NCI-H1694 (cell line): ENCODE data around the gene PDE1C.

Experiments
- DNase-seq: peaks from one replicate; lab custom pipeline; 2025; lab: John Stamatoyannopoulos, UW

The PDE1C gene

GRCh38 chr7:32074787-32075585, 4.8 kb upstream of the PDE1C start:
- DNase-seq = no peak

GRCh38 chr7:32073533-32073932, 3.3 kb upstream of the PDE1C start:
- DNase-seq = no peak

- DNase-seq = no peak
Observed at GRCh38 chr7:32072397-32072796, 2.2 kb upstream of the PDE1C start.

GRCh38 chr7:32071466-32072091, 1.4 kb upstream of the PDE1C start:
- no peak for DNase-seq

- DNase-seq = no peak
Observed at GRCh38 chr7:32070051-32070405, 179 bp downstream of the PDE1C start.

GRCh38 chr7:32069116-32069650, 1.0 kb downstream of the PDE1C start:
- DNase-seq = no peak

GRCh38 chr7:32068411-32069101, 1.7 kb downstream of the PDE1C start:
- DNase-seq = no peak

- no peak for DNase-seq
Observed at GRCh38 chr7:32066441-32066840, 3.8 kb downstream of the PDE1C start.

- DNase-seq = no peak
Observed at GRCh38 chr7:32063614-32064013, 6.6 kb downstream of the PDE1C start.

GRCh38 chr7:32062150-32062549, 8.1 kb downstream of the PDE1C start:
- peak; percentile 51 for DNase-seq

- no peak for DNase-seq
Observed at GRCh38 chr7:32061346-32061745, 8.9 kb downstream of the PDE1C start.

GRCh38 chr7:32059289-32060011, 10.8 kb downstream of the PDE1C start:
- no peak for DNase-seq

GRCh38 chr7:32058002-32058401, 12.2 kb downstream of the PDE1C start:
- DNase-seq = peak; percentile 51

GRCh38 chr7:32056767-32057166, 13.4 kb downstream of the PDE1C start:
- no peak for DNase-seq

- no peak for DNase-seq
Observed at GRCh38 chr7:32053204-32053603, 17.0 kb downstream of the PDE1C start.

- no peak for DNase-seq
Observed at GRCh38 chr7:32051128-32051527, 19.1 kb downstream of the PDE1C start.

- no peak for DNase-seq
Observed at GRCh38 chr7:32049599-32049998, 20.6 kb downstream of the PDE1C start.

GRCh38 chr7:32048970-32049491, 21.2 kb downstream of the PDE1C start:
- peak; percentile 26 for DNase-seq

- no peak for DNase-seq
Observed at GRCh38 chr7:32047801-32048200, 22.4 kb downstream of the PDE1C start.

- no peak for DNase-seq
Observed at GRCh38 chr7:32047075-32047474, 23.1 kb downstream of the PDE1C start.

GRCh38 chr7:32045228-32045627, 25.0 kb downstream of the PDE1C start:
- no peak for DNase-seq

GRCh38 chr7:32044739-32045138, 25.5 kb downstream of the PDE1C start:
- no peak for DNase-seq
